Endothelial cell of hepatic sinusoid (primary cell): ENCODE data around the gene PLA2G4B.

Experiments used
- in situ Hi-C: cut with HindIII; loops from 2 replicates; pipeline ENCODE4 v1.10.0; 2017; ENCODE audit warnings: low sequenced_read_pairs

PLA2G4B gene

GRCh38 chr15:41838400-41838897 lies at the start of gene PLA2G4B:
Gene PLA2G4B, plus strand, starts transcription at chr15:41838847. Its CDS starts 67 bp downstream, at chr15:41838914.
- in situ Hi-C loops = no loop called here

GRCh38 chr15:41789236-41789635 lies 49.4 kb upstream of the PLA2G4B start:
- in situ Hi-C loops = no loop called here

GRCh38 chr15:41789662-41790061 lies 49.0 kb upstream of the PLA2G4B start:
- in situ Hi-C loops = no loop called here

- in situ Hi-C loops = no loop called here
Observed at GRCh38 chr15:41790169-41790568, 48.5 kb upstream of the PLA2G4B start.

- in situ Hi-C loops = no loop called here
Observed at GRCh38 chr15:41790756-41791546, 47.7 kb upstream of the PLA2G4B start.

GRCh38 chr15:41791547-41791937 lies 47.1 kb upstream of the PLA2G4B start:
- in situ Hi-C loops = no loop called here

GRCh38 chr15:41792000-41792637 lies 46.5 kb upstream of the PLA2G4B start:
- in situ Hi-C loops = no loop called here

- in situ Hi-C loops = no loop called here
Observed at GRCh38 chr15:41794081-41794480, 44.6 kb upstream of the PLA2G4B start.

- in situ Hi-C loops = no loop called here
Observed at GRCh38 chr15:41795996-41796856, 42.4 kb upstream of the PLA2G4B start.

GRCh38 chr15:41797201-41797944 lies 41.3 kb upstream of the PLA2G4B start:
- in situ Hi-C loops = no loop called here

- in situ Hi-C loops = no loop called here
Observed at GRCh38 chr15:41798607-41799487, 39.8 kb upstream of the PLA2G4B start.

- in situ Hi-C loops = no loop called here
Observed at GRCh38 chr15:41799488-41799805, 39.2 kb upstream of the PLA2G4B start.

GRCh38 chr15:41801185-41801584 lies 37.5 kb upstream of the PLA2G4B start:
- in situ Hi-C loops = loop anchor here (5.0 kb wide), 1 partner anchor 106 kb away; no protein-coding TSS in a partner anchor

GRCh38 chr15:41801850-41802455 lies 36.7 kb upstream of the PLA2G4B start:
- in situ Hi-C loops = loop anchor here (5.0 kb wide), 1 partner anchor 105 kb away; no protein-coding TSS in a partner anchor

- in situ Hi-C loops = loop anchor here (5.0 kb wide), 1 partner anchor 103 kb away; no protein-coding TSS in a partner anchor
Observed at GRCh38 chr15:41804361-41804760, 34.3 kb upstream of the PLA2G4B start.

GRCh38 chr15:41804916-41805666 lies 33.6 kb upstream of the PLA2G4B start:
- in situ Hi-C loops = loop anchor here (5.0 kb wide), 1 partner anchor 102 kb away; no protein-coding TSS in a partner anchor

- in situ Hi-C loops = no loop called here
Observed at GRCh38 chr15:41805711-41806110, 32.9 kb upstream of the PLA2G4B start.
